Endothelial cell of umbilical vein (primary cell): ENCODE measurements around the gene TRIM37. TPM values are rescaled to one million over a fixed set of nuclear protein-coding genes. Genes with fewer than 3 reads are reported as not detected.

ENCODE experiments used
- BruUV-seq: library from RNA; stranded (reverse); fragments of 400-500 nt; replicated peaks from 2 replicates; lab custom pipeline; 2021; lab: Mats Ljungman, UMichigan
- CTCF ChIA-PET: fragments of 300-600, 350-600 bp; sonication (Branson Sonifier 250); formaldehyde crosslinking; loops from one replicate; lab custom pipeline; 2021; ENCODE audit warnings: antibody characterized with exemption, inconsistent platforms; lab: Charles Lee
- POLR2A ChIA-PET: fragments of 300-600, 350-600 bp; sonication (Branson Sonifier 250); formaldehyde crosslinking; loops from one replicate; lab custom pipeline; 2021; ENCODE audit warnings: antibody characterized with exemption, inconsistent platforms; lab: Charles Lee
- DNase-seq: peaks from one replicate; pipeline ENCODE4 v3.0.0-alpha.2; 2011; ENCODE audit warnings: low read depth, low spot score
- FAIRE-seq: peaks from 2 replicates; lab custom pipeline; 2011; peaks lifted over from hg19 to GRCh38; lab: Jason Lieb, UNC
- H2AFZ ChIP-seq: 2 replicates; pipeline ENCODE4 v1.6.0; 2012; ENCODE audit warnings: low read depth, low read length, control low read depth, inconsistent platforms
- H3K27ac ChIP-seq: 2 replicates; pipeline ENCODE4 v1.5.1; 2011; ENCODE audit warnings: low read depth, mild to moderate bottlenecking, control low read depth, low read length, moderate library complexity; ENCODE audit not compliant: insufficient read depth
- H3K27me3 ChIP-seq, 2 experiments: 2 replicates each; pipeline versions ENCODE4 v1.6.0 to v1.6.1; 2011; ENCODE audit warnings: low read length in 2 of 2, mixed read lengths in 1 of 2; ENCODE audit not compliant: control insufficient read depth in 2 of 2, insufficient read depth in 2 of 2
- H3K36me3 ChIP-seq, 2 experiments: 2 replicates in 1 of 2; 3 replicates in 1 of 2; pipeline ENCODE4 v1.5.1; 2011; ENCODE audit warnings: low read length in 2 of 2, mild to moderate bottlenecking in 1 of 2, moderate library complexity in 1 of 2; ENCODE audit not compliant: control insufficient read depth in 2 of 2, insufficient read depth in 2 of 2; ENCODE audit errors: extremely low read depth in 1 of 2
- H3K4me1 ChIP-seq: 3 replicates; pipeline ENCODE4 v1.5.1; 2011; ENCODE audit warnings: mild to moderate bottlenecking, low read length; ENCODE audit not compliant: control insufficient read depth, insufficient read depth; ENCODE audit errors: extremely low read depth
- H3K4me2 ChIP-seq: 2 replicates; pipeline ENCODE4 v1.6.1; 2011; ENCODE audit warnings: low read length, control low read depth, mixed read lengths; ENCODE audit not compliant: insufficient read depth
- H3K4me3 ChIP-seq, 3 experiments: fragments of 200-600 bp in 1 of 3; sonication (generic), shearing (Covaris generic) in 1 of 3; replicated peaks in 1 of 3; 2 replicates each; pipeline ENCODE4 v1.5.1; 2011 to 2016; ENCODE audit warnings: control low read depth in 3 of 3, low read length in 3 of 3, mild to moderate bottlenecking in 2 of 3, inconsistent platforms in 1 of 3, low read depth in 1 of 3, moderate library complexity in 1 of 3; ENCODE audit not compliant: insufficient read depth in 1 of 3
- H3K79me2 ChIP-seq: 2 replicates; pipeline ENCODE4 v1.6.0; 2012; ENCODE audit warnings: low read length, inconsistent platforms; ENCODE audit not compliant: control insufficient read depth, insufficient read depth
- H3K9ac ChIP-seq: replicated peaks from 2 replicates; pipeline ENCODE3; 2011; ENCODE audit warnings: low read length, control low read depth; ENCODE audit not compliant: insufficient read depth; ENCODE audit errors: extremely low read depth
- H3K9me1 ChIP-seq: replicated peaks from 3 replicates; pipeline ENCODE4 v1.6.0; 2011; ENCODE audit warnings: mild to moderate bottlenecking, low read length; ENCODE audit not compliant: control insufficient read depth, insufficient read depth; ENCODE audit errors: extremely low read depth
- H3K9me3 ChIP-seq: replicated peaks from 2 replicates; pipeline ENCODE4 v1.5.1; 2012; ENCODE audit warnings: low read length, inconsistent platforms; ENCODE audit not compliant: control insufficient read depth, insufficient read depth
- H4K20me1 ChIP-seq: replicated peaks from 2 replicates; pipeline ENCODE3; 2011; ENCODE audit warnings: mild to moderate bottlenecking, low read length; ENCODE audit not compliant: control insufficient read depth, insufficient read depth; ENCODE audit errors: extremely low read depth
- EZH2 ChIP-seq: IDR thresholded peaks from 2 replicates; pipeline ENCODE4 v1.6.1; 2012; ENCODE audit warnings: borderline replicate concordance, low read depth, mild to moderate bottlenecking, moderate library complexity, low read length, inconsistent platforms; ENCODE audit not compliant: severe bottlenecking
- FOS ChIP-seq: IDR thresholded peaks from 2 replicates; pipeline ENCODE4 v1.6.1; 2011; ENCODE audit warnings: mild to moderate bottlenecking, low read length, moderate library complexity, borderline replicate concordance; ENCODE audit not compliant: insufficient read depth
- GATA2 ChIP-seq: IDR thresholded peaks from 2 replicates; pipeline ENCODE4 v1.7.0; 2011; ENCODE audit warnings: low read depth, mild to moderate bottlenecking, moderate library complexity, mixed read lengths, low read length; ENCODE audit not compliant: insufficient read length, insufficient read depth
- JUN ChIP-seq: IDR thresholded peaks from 2 replicates; pipeline ENCODE4 v1.6.1; 2011; ENCODE audit warnings: borderline replicate concordance, low read depth; ENCODE audit not compliant: insufficient read length, insufficient read depth
- MYC ChIP-seq: IDR thresholded peaks from one replicate; pipeline ENCODE4 v1.6.1; 2011; ENCODE audit warnings: mild to moderate bottlenecking, low read depth, low read length
- POLR2A ChIP-seq: IDR thresholded peaks from 2 replicates; pipeline ENCODE4 v1.6.1; 2012; ENCODE audit warnings: low read depth, mild to moderate bottlenecking, control low read depth, low read length
- POLR2AphosphoS5 ChIP-seq: IDR thresholded peaks from 2 replicates; pipeline ENCODE4 v1.6.1; 2012; ENCODE audit warnings: low read depth, mild to moderate bottlenecking, control low read depth, low read length, moderate library complexity; ENCODE audit not compliant: insufficient read depth
- dilution Hi-C: fragments of 300-500 bp; cut with MboI; formaldehyde crosslinking; loops from one replicate; pipeline ENCODE4 v1.15.0; 2019; ENCODE audit warnings: low sequenced_read_pairs; ENCODE audit not compliant: extremely low pct_ligation_motif_present
- intact Hi-C: fragments of 100-400 bp; cut with micrococcal nuclease; formaldehyde crosslinking; loops from one replicate; pipeline ENCODE4 v1.10.0; 2022
- polyA plus RNA-seq, 4 experiments: library from polyadenylated mRNA; depleted of rRNA in 3 of 4; stranded (reverse) in 3 of 4; unstranded in 1 of 4; fragments of >200 nt; gene quantifications; 2 replicates each; pipeline versions ENCODE4 v1.2.1 to v1.2.3, GENCODE V29; 2011 to 2012; ENCODE audit warnings: missing spikeins in 1 of 4
- total RNA-seq: library from RNA; stranded (reverse); gene quantifications from 2 replicates; pipeline ENCODE4 v1.2.3, GENCODE V29; 2021
- TF ChIP-seq, protein P1 (sequence below): IDR thresholded peaks from 2 replicates; pipeline ENCODE4 v1.6.1; 2011; ENCODE audit not compliant: insufficient read depth, insufficient read length
- TF ChIP-seq, protein P2 (sequence below), 2 donors: IDR thresholded peaks; 1 replicate in 1 of 2; 2 replicates in 1 of 2; pipeline ENCODE4 v1.5.1; 2011; ENCODE audit warnings: low read length in 2 of 2, mild to moderate bottlenecking in 2 of 2, moderate library complexity in 2 of 2, control low read depth in 1 of 2, inconsistent platforms in 1 of 2, low read depth in 1 of 2; ENCODE audit not compliant: insufficient read depth in 1 of 2; ENCODE audit errors: extremely low read depth in 1 of 2

TRIM37 gene
- total and polyA plus RNA-seq, 2 donors (not counting 3 experiments of a cell fraction or from before 2014, with no cell fraction given) = 18.8 to 41.9 TPM

GRCh38 chr17:59046192-59046591 is 60.5 kb downstream of the TRIM37 start:
- peaks cover 16 to 23% of the 10 kb centered on the region in 2 experiments for H3K36me3 ChIP-seq
- H3K27ac ChIP-seq = no peak overlapping the region
- POLR2A ChIA-PET = no interaction called here
- no peak for FAIRE-seq
- DNase-seq = peak; percentile 59
- TF ChIP-seq GATA2 = no peak
- TF ChIP-seq, protein P1, sequence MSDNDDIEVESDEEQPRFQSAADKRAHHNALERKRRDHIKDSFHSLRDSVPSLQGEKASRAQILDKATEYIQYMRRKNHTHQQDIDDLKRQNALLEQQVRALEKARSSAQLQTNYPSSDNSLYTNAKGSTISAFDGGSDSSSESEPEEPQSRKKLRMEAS = no peak
- TF ChIP-seq, protein P2, sequence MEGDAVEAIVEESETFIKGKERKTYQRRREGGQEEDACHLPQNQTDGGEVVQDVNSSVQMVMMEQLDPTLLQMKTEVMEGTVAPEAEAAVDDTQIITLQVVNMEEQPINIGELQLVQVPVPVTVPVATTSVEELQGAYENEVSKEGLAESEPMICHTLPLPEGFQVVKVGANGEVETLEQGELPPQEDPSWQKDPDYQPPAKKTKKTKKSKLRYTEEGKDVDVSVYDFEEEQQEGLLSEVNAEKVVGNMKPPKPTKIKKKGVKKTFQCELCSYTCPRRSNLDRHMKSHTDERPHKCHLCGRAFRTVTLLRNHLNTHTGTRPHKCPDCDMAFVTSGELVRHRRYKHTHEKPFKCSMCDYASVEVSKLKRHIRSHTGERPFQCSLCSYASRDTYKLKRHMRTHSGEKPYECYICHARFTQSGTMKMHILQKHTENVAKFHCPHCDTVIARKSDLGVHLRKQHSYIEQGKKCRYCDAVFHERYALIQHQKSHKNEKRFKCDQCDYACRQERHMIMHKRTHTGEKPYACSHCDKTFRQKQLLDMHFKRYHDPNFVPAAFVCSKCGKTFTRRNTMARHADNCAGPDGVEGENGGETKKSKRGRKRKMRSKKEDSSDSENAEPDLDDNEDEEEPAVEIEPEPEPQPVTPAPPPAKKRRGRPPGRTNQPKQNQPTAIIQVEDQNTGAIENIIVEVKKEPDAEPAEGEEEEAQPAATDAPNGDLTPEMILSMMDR (IDR thresholded peaks at IDR 0.05; ENCODE audit: extremely low read depth in 1 of 2, insufficient read depth in 1 of 2, low read depth in 1 of 2, low read length in 2 of 2) = no peak
- TF ChIP-seq EZH2 = no peak
- no peak for TF ChIP-seq MYC
- no peak for TF ChIP-seq FOS
- TF ChIP-seq POLR2AphosphoS5 = no peak
- no peak for TF ChIP-seq POLR2A
- TF ChIP-seq JUN = no peak
- no peaks in the 10 kb centered on the region for H3K27me3 ChIP-seq
- CTCF ChIA-PET = no interaction called here
- no peak overlapping the region for H2AFZ ChIP-seq
- peaks cover 4% of the 10 kb centered on the region for H3K4me1 ChIP-seq
- intact Hi-C loops = no loop called here
- H3K4me3 ChIP-seq = no peak overlapping the region
- H3K79me2 ChIP-seq = no peaks in the 10 kb centered on the region
- BruUV-seq = no TSS peak
- no peak overlapping the region for H3K9ac ChIP-seq
- dilution Hi-C loops = no loop called here
- no peaks in the 10 kb centered on the region for H3K9me3 ChIP-seq
- no peaks in the 10 kb centered on the region for H4K20me1 ChIP-seq
- H3K4me2 ChIP-seq = no peak overlapping the region
- H3K9me1 ChIP-seq = no peaks in the 10 kb centered on the region
